Stimulated activated CD4-positive, alpha-beta T cell treated with anti-CD3 and anti-CD28 coated beads, Interleukin-12 subunit alpha, Interleukin-12 subunit beta, amount 100 ng/mL, for 48 hours (primary cell): ENCODE measurements around the gene SORD.
"Not testable (repeated sequence)": the region's sequence is repeated elsewhere in the genome, so short reads cannot be mapped to it uniquely, and the experiment has no call there.

Experiments
- DNase-seq, 3 donors: peaks; one replicate each; pipeline ENCODE4 v3.0.0-alpha.2; 2020; ENCODE audit warnings: low read depth in 2 of 3, low spot score in 1 of 3

Gene SORD

GRCh38 chr15:45093622-45094357 lies 70.8 kb downstream of the SORD start:
- DNase-seq, result no peak

GRCh38 chr15:45094358-45094730 lies 71.3 kb downstream of the SORD start:
- DNase-seq, result no peak

GRCh38 chr15:45095661-45096060 lies 72.7 kb downstream of the SORD start:
- no peak for DNase-seq

GRCh38 chr15:45097466-45097865 lies 74.5 kb downstream of the SORD start:
- DNase-seq, result no peak

GRCh38 chr15:45099549-45100165 lies 76.7 kb downstream of the SORD start:
- DNase-seq, result no peak

GRCh38 chr15:45100884-45101625 lies 78.1 kb downstream of the SORD start:
- DNase-seq, result no peak

- no peak for DNase-seq
These were observed 78.8 kb downstream of the SORD start for GRCh38 chr15:45101749-45102148.

GRCh38 chr15:45102226-45102625 lies 79.2 kb downstream of the SORD start:
- DNase-seq, result no peak

- not testable (repeated sequence) for DNase-seq
These were observed 81.2 kb downstream of the SORD start for GRCh38 chr15:45104170-45104569.

GRCh38 chr15:45105586-45105985 lies 82.6 kb downstream of the SORD start:
- DNase-seq, result no peak

GRCh38 chr15:45106002-45106790 lies 83.2 kb downstream of the SORD start:
- DNase-seq, result no peak

GRCh38 chr15:45107941-45108630 lies 85.1 kb downstream of the SORD start:
- DNase-seq, result no peak

GRCh38 chr15:45110256-45110820 lies 87.3 kb downstream of the SORD start:
- DNase-seq, result no peak

GRCh38 chr15:45111390-45112142 lies 88.6 kb downstream of the SORD start:
- no peak for DNase-seq

- no peak for DNase-seq
These were observed 89.2 kb downstream of the SORD start for GRCh38 chr15:45112143-45112590.

GRCh38 chr15:45112591-45113379 lies 89.8 kb downstream of the SORD start:
- DNase-seq, result no peak

- no peak for DNase-seq
These were observed 90.5 kb downstream of the SORD start for GRCh38 chr15:45113380-45113990.

- no peak for DNase-seq
These were observed 91.2 kb downstream of the SORD start, which contains the start of the genes DUOX2 and DUOXA2 for GRCh38 chr15:45114076-45114750. Gene DUOX2 (minus strand): TSS chr15:45114172. CDS start chr15:45113411, 761 bp downstream. Gene DUOXA2 (plus strand): TSS chr15:45114326. CDS start chr15:45114606, 280 bp downstream.
